ENCODE results near the gene HMSD. TPM values are rescaled to one million over a fixed set of nuclear protein-coding genes. Genes with fewer than 3 reads are reported as not detected.

The HMSD gene
- total RNA-seq, 1 donor from 2014 or later: 0.11 TPM

GRCh38 chr18:63907664-63908063, 41.4 kb upstream of the HMSD start, which contains the start of gene SERPINB10:
Gene SERPINB10 (plus strand): TSS chr18:63907958. CDS start chr18:63915511, 7,553 bp downstream.
- Mint-ChIP-seq H3K4me1 (peaks cover 8% of the 10 kb centered on the region), H3K27ac (no peak within 1 kb of the TSS), H3K36me3 (ENCODE audit: low read depth) (no peaks in the 10 kb centered on the region), H3K4me3 (no peak within 1 kb of the TSS), H3K9me3 (no peaks in the 10 kb centered on the region), H3K27me3 (no peaks in the 10 kb centered on the region)
- CTCF ChIA-PET: no interaction called here
- DNase-seq (no peak), ATAC-seq (ENCODE audit: low read depth) (no peak)
- intact Hi-C loops (cut with micrococcal nuclease): no loop called here
- POLR2A ChIA-PET: no interaction called here
- TF ChIP-seq, protein P1, sequence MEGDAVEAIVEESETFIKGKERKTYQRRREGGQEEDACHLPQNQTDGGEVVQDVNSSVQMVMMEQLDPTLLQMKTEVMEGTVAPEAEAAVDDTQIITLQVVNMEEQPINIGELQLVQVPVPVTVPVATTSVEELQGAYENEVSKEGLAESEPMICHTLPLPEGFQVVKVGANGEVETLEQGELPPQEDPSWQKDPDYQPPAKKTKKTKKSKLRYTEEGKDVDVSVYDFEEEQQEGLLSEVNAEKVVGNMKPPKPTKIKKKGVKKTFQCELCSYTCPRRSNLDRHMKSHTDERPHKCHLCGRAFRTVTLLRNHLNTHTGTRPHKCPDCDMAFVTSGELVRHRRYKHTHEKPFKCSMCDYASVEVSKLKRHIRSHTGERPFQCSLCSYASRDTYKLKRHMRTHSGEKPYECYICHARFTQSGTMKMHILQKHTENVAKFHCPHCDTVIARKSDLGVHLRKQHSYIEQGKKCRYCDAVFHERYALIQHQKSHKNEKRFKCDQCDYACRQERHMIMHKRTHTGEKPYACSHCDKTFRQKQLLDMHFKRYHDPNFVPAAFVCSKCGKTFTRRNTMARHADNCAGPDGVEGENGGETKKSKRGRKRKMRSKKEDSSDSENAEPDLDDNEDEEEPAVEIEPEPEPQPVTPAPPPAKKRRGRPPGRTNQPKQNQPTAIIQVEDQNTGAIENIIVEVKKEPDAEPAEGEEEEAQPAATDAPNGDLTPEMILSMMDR (IDR thresholded peaks at IDR 0.05): no peak

DNA sequence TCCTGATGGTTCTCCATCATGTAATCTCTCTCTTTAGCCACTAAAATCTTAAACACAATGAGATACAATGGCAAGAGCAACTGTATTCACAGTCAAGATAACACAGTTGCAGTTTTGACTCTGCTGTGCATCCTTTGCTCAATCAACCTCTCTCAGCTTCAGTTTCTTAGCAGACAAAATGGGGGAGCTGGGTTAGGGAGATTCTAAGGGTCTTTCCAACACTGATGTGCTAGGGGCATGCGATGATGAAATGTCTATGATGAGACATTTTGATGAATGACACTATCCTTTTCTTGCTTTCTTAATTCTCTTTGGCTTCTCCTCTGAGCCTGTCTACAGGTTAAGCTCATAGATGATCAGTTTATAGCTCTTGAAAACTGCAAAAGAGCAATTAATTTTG, 40.2 kb upstream of the HMSD start:
- no peak overlapping the region for H3K4me3 Mint-ChIP-seq
- no peaks in the 10 kb centered on the region for H3K36me3 Mint-ChIP-seq (ENCODE audit: low read depth)
- no peak for ATAC-seq (ENCODE audit: low read depth)
- H3K9me3 Mint-ChIP-seq: no peaks in the 10 kb centered on the region
- H3K27me3 Mint-ChIP-seq: peaks cover 5% of the 10 kb centered on the region
- intact Hi-C loops (cut with micrococcal nuclease): no loop called here
- TF ChIP-seq, protein P1 (IDR thresholded peaks at IDR 0.05): no peak
- no peak for DNase-seq
- ChIA-PET CTCF (no interaction called here), POLR2A (no interaction called here)
- peaks cover 8% of the 10 kb centered on the region for H3K4me1 Mint-ChIP-seq
- H3K27ac Mint-ChIP-seq: no peak overlapping the region

DNA sequence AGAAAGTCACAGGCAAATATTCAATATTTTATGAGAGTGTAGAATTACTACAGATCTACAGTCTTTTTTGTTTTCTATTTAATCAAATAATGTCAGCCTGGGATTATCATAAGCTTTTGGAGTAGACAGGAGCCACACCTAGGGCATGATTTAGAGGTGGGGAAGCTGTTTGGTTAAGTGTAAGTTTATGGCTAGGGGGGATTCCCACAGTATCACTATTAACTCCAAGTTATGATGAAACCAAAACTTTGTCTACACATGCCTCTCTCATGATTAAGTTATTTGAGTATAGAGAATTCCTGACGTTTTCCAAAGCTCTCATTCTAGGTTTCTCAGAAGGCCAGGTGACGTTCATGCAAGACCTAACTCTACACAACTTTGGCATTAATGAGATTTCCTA, 39.2 kb upstream of the HMSD start:
- Mint-ChIP-seq H3K4me1 (peaks cover 8% of the 10 kb centered on the region), H3K27ac (no peak overlapping the region)

GRCh38 chr18:63917817-63918216, 31.3 kb upstream of the HMSD start:
- Mint-ChIP-seq H3K36me3 (ENCODE audit: low read depth) (no peaks in the 10 kb centered on the region), H3K27ac (no peak overlapping the region), H3K4me3 (no peak overlapping the region), H3K9me3 (no peaks in the 10 kb centered on the region), H3K4me1 (no peaks in the 10 kb centered on the region), H3K27me3 (peaks cover 25% of the 10 kb centered on the region)
- ATAC-seq (ENCODE audit: low read depth): no peak
- ChIA-PET CTCF (no interaction called here), POLR2A (no interaction called here)
- TF ChIP-seq, protein P1 (IDR thresholded peaks at IDR 0.05): no peak
- no peak for DNase-seq
- intact Hi-C loops (cut with micrococcal nuclease): no loop called here

More for the DNA sequence above, 39.2 kb upstream of the HMSD start:
- no peak for DNase-seq
- no peaks in the 10 kb centered on the region for H3K36me3 Mint-ChIP-seq (ENCODE audit: low read depth)
- POLR2A ChIA-PET: no interaction called here
- no peak overlapping the region for H3K4me3 Mint-ChIP-seq
- CTCF ChIA-PET: no interaction called here
- peaks cover 10% of the 10 kb centered on the region for H3K27me3 Mint-ChIP-seq
- TF ChIP-seq, protein P1 (IDR thresholded peaks at IDR 0.05): no peak
- intact Hi-C loops (cut with micrococcal nuclease): no loop called here
- no peaks in the 10 kb centered on the region for H3K9me3 Mint-ChIP-seq
- no peak for ATAC-seq (ENCODE audit: low read depth)

- intact Hi-C loops (cut with micrococcal nuclease): no loop called here
- H3K36me3 Mint-ChIP-seq (ENCODE audit: low read depth): no peaks in the 10 kb centered on the region
- H3K27ac Mint-ChIP-seq: no peak overlapping the region
- no peak overlapping the region for H3K4me3 Mint-ChIP-seq
- no peaks in the 10 kb centered on the region for H3K4me1 Mint-ChIP-seq
- no peak for ATAC-seq (ENCODE audit: low read depth)
- peaks cover 27% of the 10 kb centered on the region for H3K27me3 Mint-ChIP-seq
- ChIA-PET POLR2A (no interaction called here), CTCF (interaction anchor here (1.4 kb wide), 1 partner anchor 14 kb away, joined by 4 read pairs; no protein-coding TSS in a partner anchor)
- TF ChIP-seq, protein P1 (IDR thresholded peaks at IDR 0.05): no peak
- DNase-seq: no peak
- no peaks in the 10 kb centered on the region for H3K9me3 Mint-ChIP-seq
Measured at GRCh38 chr18:63922049-63922448, 27.1 kb upstream of the HMSD start.
